Keratinocyte (primary cell): Measurements from ENCODE around the gene RIMS1.

Source experiments
- CTCF ChIP-seq, 3 experiments: IDR thresholded peaks in 1 of 3; conservative IDR thresholded peaks in 1 of 3; optimal IDR thresholded peaks in 1 of 3; 2 replicates in 2 of 3; 3 replicates in 1 of 3; pipeline versions ENCODE3 to v1.5.1; 2011; ENCODE audit warnings: low read length in 3 of 3, mild to moderate bottlenecking in 3 of 3, moderate library complexity in 2 of 3, control low read depth in 1 of 3, inconsistent platforms in 1 of 3; ENCODE audit not compliant: insufficient read depth in 2 of 3; ENCODE audit errors: extremely low read depth in 1 of 3
- EZH2 ChIP-seq: IDR thresholded peaks from one replicate; pipeline ENCODE4 v1.6.1; 2012; ENCODE audit warnings: inconsistent platforms, mild to moderate bottlenecking, low read length, moderate library complexity

- TF ChIP-seq CTCF (optimal IDR thresholded peaks at IDR 0.05 in 1 of 3, IDR thresholded peaks at IDR 0.05 in 1 of 3, conservative IDR thresholded peaks at IDR 0.05 in 1 of 3; ENCODE audit: extremely low read depth in 1 of 3, insufficient read depth in 2 of 3, low read length in 3 of 3) = no peak
- TF ChIP-seq EZH2 = no peak
These were observed 195.5 kb downstream of the RIMS1 start for GRCh38 chr6:72081871-72082270.
